H1 (cell line): Measurements from ENCODE around the gene TGFB3. TPM values are rescaled to one million over a fixed set of nuclear protein-coding genes. Genes with fewer than 3 reads are reported as not detected.

ENCODE experiments used
- ASH2L ChIP-seq: fragments of 200-600, 300-600 bp; sonication (generic); IDR thresholded peaks from one replicate; pipeline ENCODE4 v1.7.1; 2017; ENCODE audit warnings: low read length
- BCL11A ChIP-seq, 2 experiments: IDR thresholded peaks; one replicate each; pipeline ENCODE4 v1.6.1; 2011; ENCODE audit warnings: low read depth in 2 of 2, low read length in 2 of 2, mild to moderate bottlenecking in 2 of 2
- CHD2 ChIP-seq: IDR thresholded peaks from 2 replicates; pipeline ENCODE4 v1.6.1; 2012; ENCODE audit warnings: low read length, improper control_type of control experiment
- CHD7 ChIP-seq: fragments of 300-600 bp; sonication (generic); IDR thresholded peaks from 2 replicates; pipeline ENCODE4 v1.7.1; 2012; ENCODE audit warnings: low read length, moderate library complexity, mild to moderate bottlenecking, inconsistent platforms; ENCODE audit not compliant: insufficient replicate concordance
- CTCF ChIP-seq, 3 experiments: IDR thresholded peaks; 1 replicate in 2 of 3; 2 replicates in 1 of 3; pipeline versions ENCODE4 v1.5.1 to v1.6.1; 2011; ENCODE audit warnings: low read length in 3 of 3, mild to moderate bottlenecking in 3 of 3, inconsistent platforms in 2 of 3, low read depth in 1 of 3, moderate library complexity in 1 of 3; ENCODE audit not compliant: insufficient read depth in 1 of 3; ENCODE audit errors: control extremely low read depth in 1 of 3
- EGR1 ChIP-seq: IDR thresholded peaks from 2 replicates; pipeline ENCODE4 v1.6.1; 2011; ENCODE audit warnings: low read depth, low read length, borderline replicate concordance
- EP300 ChIP-seq, 2 experiments: IDR thresholded peaks; 1 replicate in 1 of 2; 2 replicates in 1 of 2; pipeline ENCODE4 v1.6.1; 2011 to 2012; ENCODE audit warnings: low read depth in 2 of 2, low read length in 2 of 2, mild to moderate bottlenecking in 2 of 2, borderline replicate concordance in 1 of 2, inconsistent platforms in 1 of 2, moderate library complexity in 1 of 2
- JUN ChIP-seq: IDR thresholded peaks from 2 replicates; pipeline ENCODE4 v1.6.1; 2011; ENCODE audit warnings: low read depth, mild to moderate bottlenecking, improper control_type of control experiment, low read length
- SP2 ChIP-seq: IDR thresholded peaks from 2 replicates; pipeline ENCODE4 v1.6.1; 2012; ENCODE audit warnings: mild to moderate bottlenecking, low read length, inconsistent platforms
- TCF12 ChIP-seq: IDR thresholded peaks from 2 replicates; pipeline ENCODE4 v1.6.1; 2011; ENCODE audit warnings: low read depth, mild to moderate bottlenecking, low read length
- polyA plus RNA-seq, 7 experiments: library from polyadenylated mRNA; depleted of rRNA in 3 of 7; stranded (reverse) in 5 of 7; unstranded in 2 of 7; fragments of >200 nt in 5 of 7; fragments of 200-250 nt in 2 of 7; gene quantifications; 1 replicate in 5 of 7; 2 replicates in 1 of 7; 4 replicates in 1 of 7; pipeline versions ENCODE4 v1.2.1 to v1.2.3, GENCODE V29; 2011 to 2013; ENCODE audit warnings: missing spikeins in 2 of 7, mixed read lengths in 2 of 7
- total RNA-seq: library from RNA; stranded (reverse); fragmentation: NEBNext Ultra II Directional; extraction: Animal tissue kit (Norgen Biotek cat#: 25700); gene quantifications from 2 replicates; pipeline ENCODE4 v1.2.1, GENCODE V29; 2021

Gene TGFB3
- total and polyA plus RNA-seq, 2 of the 8 experiments (the other 6 are each of a cell fraction or from before 2014, with no cell fraction given), result 0.65 to 0.86 TPM

DNA sequence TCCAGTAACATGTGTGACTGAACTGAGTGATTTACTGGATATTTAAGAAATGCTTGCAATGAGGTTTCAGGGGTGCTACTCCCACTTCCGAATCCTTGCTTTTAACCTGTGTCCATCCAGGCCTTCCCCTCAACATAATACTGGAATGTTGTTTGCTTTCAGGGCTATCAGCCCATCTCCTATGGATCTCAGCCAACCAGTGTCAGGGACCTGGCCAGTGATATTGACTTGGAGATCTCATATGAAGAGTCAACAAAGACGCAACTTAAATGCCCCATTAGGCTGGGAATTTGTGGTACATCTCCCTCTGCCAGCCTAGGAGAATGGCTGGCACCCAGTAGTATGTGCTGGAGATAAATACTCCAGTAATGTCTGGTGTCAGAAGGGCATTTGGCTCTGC lies 2.9 kb upstream of the TGFB3 start (continued):
- no peak for TF ChIP-seq CHD7
- TF ChIP-seq CHD2, result no peak
- no peak for TF ChIP-seq BCL11A (IDR thresholded peaks at IDR 0.05; ENCODE audit: low read depth in 2 of 2, low read length in 2 of 2)
- no peak for TF ChIP-seq EGR1
- TF ChIP-seq SP2, result no peak
- TF ChIP-seq JUN, result no peak
- no peak for TF ChIP-seq EP300 (IDR thresholded peaks at IDR 0.05; ENCODE audit: borderline replicate concordance in 1 of 2, low read depth in 2 of 2, low read length in 2 of 2)
- TF ChIP-seq CTCF (IDR thresholded peaks at IDR 0.05; ENCODE audit: control extremely low read depth in 1 of 3, insufficient read depth in 1 of 3, low read depth in 1 of 3, low read length in 3 of 3), result no peak
- TF ChIP-seq TCF12, result no peak
- TF ChIP-seq ASH2L, result no peak
